H1 (cell line): ENCODE data around the gene SLC6A18. TPM values are rescaled to one million over a fixed set of nuclear protein-coding genes. Genes with fewer than 3 reads are reported as not detected.

Source experiments
- CTCF ChIA-PET: fragments of 300-600 bp; sonication (Branson Sonifier 250); formaldehyde crosslinking; loops from one replicate; lab custom pipeline; 2021; ENCODE audit not compliant: partially characterized antibody; lab: Charles Lee
- POLR2A ChIA-PET: fragments of 300-600 bp; sonication (Branson Sonifier 250); formaldehyde crosslinking; loops from one replicate; lab custom pipeline; 2021; ENCODE audit warnings: inconsistent platforms; ENCODE audit not compliant: partially characterized antibody; lab: Charles Lee
- DNase-seq, 2 experiments: peaks; one replicate each; pipeline versions ENCODE4 v3.0.0 to v3.0.0-alpha.2; 2010 to 2022; ENCODE audit warnings: low spot score in 2 of 2, low read depth in 1 of 2, mixed read lengths in 1 of 2
- FAIRE-seq: peaks from 2 replicates; lab custom pipeline; 2011; peaks lifted over from hg19 to GRCh38; lab: Jason Lieb, UNC
- H2AFZ ChIP-seq: 2 replicates; pipeline ENCODE4 v1.8.1; 2012; ENCODE audit warnings: low read length, inconsistent platforms
- H2AK5ac ChIP-seq: 2 replicates; pipeline ENCODE4 v1.6.1; 2013; ENCODE audit warnings: low read depth, low read length
- H2BK120ac ChIP-seq: replicated peaks from 2 replicates; pipeline ENCODE3; 2013; ENCODE audit warnings: low read depth, low read length, inconsistent platforms
- H2BK12ac ChIP-seq: 2 replicates; pipeline ENCODE4 v1.6.1; 2013; ENCODE audit warnings: low read depth, low read length
- H2BK15ac ChIP-seq: 2 replicates; pipeline ENCODE4 v1.6.1; 2013; ENCODE audit warnings: low read length
- H2BK20ac ChIP-seq: 2 replicates; pipeline ENCODE4 v1.6.1; 2013; ENCODE audit warnings: low read length
- H2BK5ac ChIP-seq: 2 replicates; pipeline ENCODE4 v1.6.1; 2013; ENCODE audit warnings: low read depth, low read length
- H3K14ac ChIP-seq: 2 replicates; pipeline ENCODE4 v1.6.1; 2013; ENCODE audit warnings: inconsistent platforms; ENCODE audit not compliant: insufficient read length
- H3K18ac ChIP-seq: 2 replicates; pipeline ENCODE4 v1.6.1; 2013; ENCODE audit warnings: low read length; ENCODE audit errors: extremely low read depth
- H3K23ac ChIP-seq: 2 replicates; pipeline ENCODE4 v1.6.1; 2013; ENCODE audit warnings: inconsistent platforms; ENCODE audit not compliant: insufficient read length
- H3K23me2 ChIP-seq: 2 replicates; pipeline ENCODE4 v1.6.1; 2013; ENCODE audit warnings: low read depth, low read length
- H3K27ac ChIP-seq: 2 replicates; pipeline ENCODE4 v1.6.1; 2011; ENCODE audit warnings: low read depth, low read length, inconsistent platforms
- H3K27me3 ChIP-seq, 4 experiments: replicated peaks in 1 of 4; 1 replicate in 1 of 4; 2 replicates in 3 of 4; pipeline versions ENCODE4 v1.6.1 to v1.8.1; 2011 to 2013; ENCODE audit warnings: low read length in 3 of 4, mild to moderate bottlenecking in 3 of 4, inconsistent platforms in 2 of 4, mixed read lengths in 2 of 4, moderate library complexity in 1 of 4; ENCODE audit not compliant: control insufficient read depth in 3 of 4, insufficient read depth in 3 of 4; ENCODE audit errors: extremely low read depth in 1 of 4
- H3K36me3 ChIP-seq, 4 experiments: 2 replicates each; pipeline versions ENCODE4 v1.6.1 to v1.8.1; 2011 to 2013; ENCODE audit warnings: mild to moderate bottlenecking in 4 of 4, low read length in 3 of 4, moderate library complexity in 2 of 4, control low read depth in 1 of 4, inconsistent platforms in 1 of 4; ENCODE audit not compliant: insufficient read depth in 4 of 4, control insufficient read depth in 2 of 4
- H3K4ac ChIP-seq: replicated peaks from 2 replicates; pipeline ENCODE3; 2013; ENCODE audit warnings: low read length, low read depth, mixed read lengths, inconsistent platforms; ENCODE audit not compliant: insufficient read length
- H3K4me1 ChIP-seq, 4 experiments: replicated peaks in 1 of 4; 1 replicate in 1 of 4; 2 replicates in 3 of 4; pipeline versions ENCODE4 v1.6.1 to v1.8.1; 2011 to 2013; ENCODE audit warnings: low read length in 3 of 4, inconsistent platforms in 2 of 4, mixed read lengths in 1 of 4; ENCODE audit not compliant: insufficient read depth in 4 of 4, control insufficient read depth in 3 of 4
- H3K4me2 ChIP-seq, 2 experiments: 2 replicates each; pipeline versions ENCODE4 v1.6.1 to v1.8.1; 2011 to 2013; ENCODE audit warnings: low read depth in 2 of 2, low read length in 2 of 2, control low read depth in 1 of 2, inconsistent platforms in 1 of 2, mild to moderate bottlenecking in 1 of 2; ENCODE audit not compliant: insufficient read depth in 1 of 2
- H3K4me3 ChIP-seq, 4 experiments: fragments of 200-600, 300-600 bp in 1 of 4; sonication (generic), shearing (Covaris generic), sonication (Bioruptor Twin) in 1 of 4; 2 replicates each; pipeline versions ENCODE4 v1.5.1 to v1.8.1; 2011 to 2016; ENCODE audit warnings: low read length in 4 of 4, low read depth in 3 of 4, control low read depth in 2 of 4, inconsistent platforms in 2 of 4, mild to moderate bottlenecking in 2 of 4, mixed read lengths in 1 of 4, moderate library complexity in 1 of 4; ENCODE audit not compliant: insufficient read depth in 2 of 4; ENCODE audit errors: extremely low read depth in 1 of 4
- H3K56ac ChIP-seq: replicated peaks from 2 replicates; pipeline ENCODE3; 2013; ENCODE audit warnings: low read depth, mild to moderate bottlenecking, mixed read lengths, low read length, inconsistent platforms; ENCODE audit not compliant: insufficient read length
- H3K79me1 ChIP-seq: 2 replicates; pipeline ENCODE4 v1.6.1; 2013; ENCODE audit warnings: low read depth, low read length, control low read depth
- H3K79me2 ChIP-seq, 2 experiments: 2 replicates each; pipeline versions ENCODE4 v1.6.1 to v1.8.1; 2012 to 2013; ENCODE audit warnings: low read length in 2 of 2, mild to moderate bottlenecking in 2 of 2, inconsistent platforms in 1 of 2; ENCODE audit not compliant: insufficient read depth in 2 of 2, control insufficient read depth in 1 of 2
- H3K9ac ChIP-seq, 4 experiments: replicated peaks in 1 of 4; 1 replicate in 1 of 4; 2 replicates in 3 of 4; pipeline versions ENCODE4 v1.6.1 to v1.8.1; 2011 to 2013; ENCODE audit warnings: low read depth in 3 of 4, low read length in 3 of 4, control low read depth in 2 of 4, mild to moderate bottlenecking in 2 of 4, moderate library complexity in 2 of 4, inconsistent platforms in 1 of 4; ENCODE audit errors: extremely low read depth in 1 of 4
- H3K9me3 ChIP-seq, 2 experiments: 2 replicates each; pipeline versions ENCODE4 v1.6.1 to v1.8.1; 2012 to 2013; ENCODE audit warnings: mild to moderate bottlenecking in 2 of 2, moderate library complexity in 2 of 2, control low read depth in 1 of 2, inconsistent platforms in 1 of 2, low read depth in 1 of 2, low read length in 1 of 2, mixed read lengths in 1 of 2; ENCODE audit not compliant: insufficient read depth in 2 of 2
- H4K20me1 ChIP-seq, 2 experiments: replicated peaks in 1 of 2; 2 replicates each; pipeline versions ENCODE3 to v1.8.1; 2011 to 2013; ENCODE audit warnings: inconsistent platforms in 2 of 2, low read length in 2 of 2, mild to moderate bottlenecking in 1 of 2; ENCODE audit not compliant: insufficient read depth in 2 of 2, control insufficient read depth in 1 of 2
- H4K5ac ChIP-seq: 2 replicates; pipeline ENCODE4 v1.6.1; 2013; ENCODE audit warnings: low read length, low read depth, mixed read lengths, inconsistent platforms; ENCODE audit not compliant: insufficient read length
- H4K8ac ChIP-seq: 2 replicates; pipeline ENCODE4 v1.8.0; 2013; ENCODE audit warnings: mild to moderate bottlenecking, moderate library complexity, low read length, inconsistent platforms; ENCODE audit not compliant: insufficient read depth; ENCODE audit errors: extremely low read depth
- H4K91ac ChIP-seq: replicated peaks from 2 replicates; pipeline ENCODE3; 2013; ENCODE audit warnings: low read length, mixed read lengths, inconsistent platforms; ENCODE audit not compliant: insufficient read length
- BACH1 ChIP-seq: IDR thresholded peaks from 2 replicates; pipeline ENCODE4 v1.6.1; 2012; ENCODE audit warnings: low read length, improper control_type of control experiment
- CTBP2 ChIP-seq: IDR thresholded peaks from 2 replicates; pipeline ENCODE4 v1.7.0; 2011; ENCODE audit warnings: borderline replicate concordance, mild to moderate bottlenecking, moderate library complexity, mixed read lengths, low read length; ENCODE audit not compliant: insufficient read depth, insufficient read length
- EZH2 ChIP-seq: fragments of 200-600 bp; sonication (generic); IDR thresholded peaks from 2 replicates; pipeline ENCODE4 v1.7.1; 2012; ENCODE audit warnings: low read depth, mild to moderate bottlenecking, moderate library complexity, low read length, inconsistent platforms; ENCODE audit not compliant: severe bottlenecking
- FOSL1 ChIP-seq: IDR thresholded peaks from 2 replicates; pipeline ENCODE4 v1.6.1; 2011; ENCODE audit warnings: mild to moderate bottlenecking, low read depth, low read length, moderate library complexity; ENCODE audit not compliant: insufficient read depth
- GTF2F1 ChIP-seq: IDR thresholded peaks from 2 replicates; pipeline ENCODE4 v1.6.1; 2012; ENCODE audit warnings: low read depth, low read length, improper control_type of control experiment, borderline replicate concordance
- MAFK ChIP-seq: IDR thresholded peaks from 2 replicates; pipeline ENCODE4 v1.6.1; 2012; ENCODE audit warnings: low read depth, mild to moderate bottlenecking, improper control_type of control experiment, low read length
- TBP ChIP-seq: IDR thresholded peaks from 2 replicates; pipeline ENCODE4 v1.6.1; 2011; ENCODE audit warnings: low read depth, low read length, improper control_type of control experiment
- TCF12 ChIP-seq: IDR thresholded peaks from 2 replicates; pipeline ENCODE4 v1.6.1; 2011; ENCODE audit warnings: low read depth, mild to moderate bottlenecking, low read length
- TEAD4 ChIP-seq: IDR thresholded peaks from 2 replicates; pipeline ENCODE4 v1.6.1; 2012; ENCODE audit warnings: low read depth, low read length, inconsistent platforms, mixed read lengths
- YY1 ChIP-seq: IDR thresholded peaks from 2 replicates; pipeline ENCODE4 v1.6.1; 2011; ENCODE audit warnings: low read depth, mild to moderate bottlenecking, low read length
- WGBS, 2 experiments: shearing (Covaris generic) in 1 of 2; methylation state at CpG; one replicate each; pipeline versions ENCODE4 v1.1.6 to v1.1.7; 2013 to 2015; ENCODE audit warnings: low lambda C conversion rate in 2 of 2, mixed read lengths in 2 of 2, inconsistent platforms in 1 of 2, low coverage in 1 of 2, missing lambda C conversion rate in 1 of 2; ENCODE audit not compliant: insufficient replicate concordance in 2 of 2, insufficient coverage in 1 of 2, insufficient read length in 1 of 2; ENCODE audit errors: extremely low coverage in 1 of 2, missing lambda C conversion rate in 1 of 2; 5-methylcytosine and 5-hydroxymethylcytosine counted together
- polyA plus RNA-seq, 7 experiments: library from polyadenylated mRNA; depleted of rRNA in 3 of 7; stranded (reverse) in 5 of 7; unstranded in 2 of 7; fragments of >200 nt in 5 of 7; fragments of 200-250 nt in 2 of 7; gene quantifications; 1 replicate in 5 of 7; 2 replicates in 1 of 7; 4 replicates in 1 of 7; pipeline versions ENCODE4 v1.2.1 to v1.2.3, GENCODE V29; 2011 to 2013; ENCODE audit warnings: missing spikeins in 2 of 7, mixed read lengths in 2 of 7
- total RNA-seq: library from RNA; stranded (reverse); fragmentation: NEBNext Ultra II Directional; extraction: Animal tissue kit (Norgen Biotek cat#: 25700); gene quantifications from 2 replicates; pipeline ENCODE4 v1.2.1, GENCODE V29; 2021
- TF ChIP-seq, protein P1 (sequence below): IDR thresholded peaks from 2 replicates; pipeline ENCODE4 v1.6.1; 2012; ENCODE audit warnings: low read length, inconsistent platforms

Gene SLC6A18
- total and polyA plus RNA-seq, 2 of the 8 experiments (the other 6 are each of a cell fraction or from before 2014, with no cell fraction given) = not detected

DNA sequence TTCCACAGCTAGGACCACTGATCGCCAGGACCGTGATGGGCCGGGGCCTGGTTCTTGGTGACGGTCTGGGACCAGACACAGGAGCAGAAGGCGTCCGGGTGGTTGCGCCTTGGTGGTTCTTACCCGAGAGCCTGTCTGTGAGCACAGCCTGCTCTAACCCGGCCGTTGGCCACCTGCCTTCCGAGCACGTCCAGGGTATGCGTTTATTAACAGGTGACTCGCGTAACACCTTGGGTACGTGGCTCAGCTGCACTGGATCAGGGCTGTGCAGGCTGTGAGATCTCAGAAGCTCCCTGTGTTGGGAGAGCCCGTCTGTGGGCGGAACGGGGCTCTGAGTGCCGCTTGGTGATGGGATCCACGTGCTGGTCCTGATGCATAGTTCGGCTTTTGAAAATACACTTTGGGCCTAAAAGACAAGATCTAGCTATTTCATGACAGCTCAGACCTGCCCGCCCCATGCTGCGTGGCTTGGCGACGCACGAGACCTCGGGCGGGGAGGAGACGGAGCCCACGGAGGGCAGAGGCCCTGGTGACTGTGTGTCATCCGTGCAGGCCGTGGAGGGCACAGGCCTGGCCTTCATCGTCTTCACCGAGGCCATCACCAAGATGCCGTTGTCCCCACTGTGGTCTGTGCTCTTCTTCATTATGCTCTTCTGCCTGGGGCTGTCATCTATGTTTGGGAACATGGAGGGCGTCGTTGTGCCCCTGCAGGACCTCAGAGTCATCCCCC lies 6.7 kb upstream of the SLC6A18 start:
- Histone ChIP-seq H2BK120ac (no peak overlapping the region), H3K56ac (no peak overlapping the region), H2BK20ac (no peak overlapping the region), H3K4ac (no peak overlapping the region), H3K23ac (no peak overlapping the region), H3K4me3 (no peak overlapping the region), H3K79me2 (no peaks in the 10 kb centered on the region), H4K91ac (peak overlapping the region; percentile 39), H3K9me3 (peaks cover 0 to 6% of the 10 kb centered on the region in 2 experiments; a peak in 2 of 4 replicates), H2BK5ac (no peak overlapping the region), H3K18ac (no peak overlapping the region), H3K4me1 (peaks cover 0 to 2% (median 0%) of the 10 kb centered on the region in 4 experiments; a peak in 2 of 7 replicates), H3K27me3 (no peaks in the 10 kb centered on the region; a peak in 1 of 7 replicates), H4K20me1 (peaks cover 0 to 3% of the 10 kb centered on the region in 2 experiments), H3K9ac (no peak overlapping the region), H3K27ac (no peak overlapping the region), H3K4me2 (no peak overlapping the region), H2BK12ac (no peak overlapping the region), H2BK15ac (no peak overlapping the region), H3K36me3 (no peaks in the 10 kb centered on the region), H2AFZ (no peak overlapping the region), H4K5ac (no peak overlapping the region), H2AK5ac (no peak overlapping the region), H3K79me1 (no peaks in the 10 kb centered on the region), H3K14ac (no peak overlapping the region), H3K23me2 (peaks cover 6% of the 10 kb centered on the region; the same call in 1 of the 2 replicates), H4K8ac (peak overlapping the region; percentile 46; the same call in 1 of the 2 replicates)
- POLR2A ChIA-PET = interaction anchor here (0.7 kb wide), 1 partner anchor 9 kb away, joined by 4 read pairs; no protein-coding TSS in a partner anchor
- CTCF ChIA-PET = interaction anchor here (0.9 to 1.9 kb wide), 8 partner anchors 10 to 426 kb away, joined by 3 to 6 read pairs (median 4); no protein-coding TSS in a partner anchor
- WGBS, 2 experiments = 88% methylated on average over 31 of the region's 38 CpGs; no CpG with 5 or more reads in 1 of the 2 experiments
- DNase-seq = no peak
- no peak for FAIRE-seq
- no peak for TF ChIP-seq TEAD4
- no peak for TF ChIP-seq TBP
- TF ChIP-seq MAFK = no peak
- TF ChIP-seq, protein P1, sequence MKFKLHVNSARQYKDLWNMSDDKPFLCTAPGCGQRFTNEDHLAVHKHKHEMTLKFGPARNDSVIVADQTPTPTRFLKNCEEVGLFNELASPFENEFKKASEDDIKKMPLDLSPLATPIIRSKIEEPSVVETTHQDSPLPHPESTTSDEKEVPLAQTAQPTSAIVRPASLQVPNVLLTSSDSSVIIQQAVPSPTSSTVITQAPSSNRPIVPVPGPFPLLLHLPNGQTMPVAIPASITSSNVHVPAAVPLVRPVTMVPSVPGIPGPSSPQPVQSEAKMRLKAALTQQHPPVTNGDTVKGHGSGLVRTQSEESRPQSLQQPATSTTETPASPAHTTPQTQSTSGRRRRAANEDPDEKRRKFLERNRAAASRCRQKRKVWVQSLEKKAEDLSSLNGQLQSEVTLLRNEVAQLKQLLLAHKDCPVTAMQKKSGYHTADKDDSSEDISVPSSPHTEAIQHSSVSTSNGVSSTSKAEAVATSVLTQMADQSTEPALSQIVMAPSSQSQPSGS = no peak
- no peak for TF ChIP-seq CTBP2
- no peak for TF ChIP-seq FOSL1
- TF ChIP-seq YY1 = no peak
- no peak for TF ChIP-seq BACH1
- no peak for TF ChIP-seq EZH2
- no peak for TF ChIP-seq TCF12
- TF ChIP-seq GTF2F1 = no peak
